ENCODE data around the gene DEPDC1B.

- TF ChIP-seq EZH2 (IDR thresholded peaks at IDR 0.05; ENCODE audit: insufficient read depth, poor library complexity, severe bottlenecking) (no peak), EZH2phosphoT487 (IDR thresholded peaks at IDR 0.05; ENCODE audit: insufficient read depth, low read depth) (no peak)
Observed at GRCh38 chr5:60687927-60688720, 11.8 kb downstream of the DEPDC1B start.
